ENCODE measurements around the gene OAS2.

OAS2 gene, protein sequence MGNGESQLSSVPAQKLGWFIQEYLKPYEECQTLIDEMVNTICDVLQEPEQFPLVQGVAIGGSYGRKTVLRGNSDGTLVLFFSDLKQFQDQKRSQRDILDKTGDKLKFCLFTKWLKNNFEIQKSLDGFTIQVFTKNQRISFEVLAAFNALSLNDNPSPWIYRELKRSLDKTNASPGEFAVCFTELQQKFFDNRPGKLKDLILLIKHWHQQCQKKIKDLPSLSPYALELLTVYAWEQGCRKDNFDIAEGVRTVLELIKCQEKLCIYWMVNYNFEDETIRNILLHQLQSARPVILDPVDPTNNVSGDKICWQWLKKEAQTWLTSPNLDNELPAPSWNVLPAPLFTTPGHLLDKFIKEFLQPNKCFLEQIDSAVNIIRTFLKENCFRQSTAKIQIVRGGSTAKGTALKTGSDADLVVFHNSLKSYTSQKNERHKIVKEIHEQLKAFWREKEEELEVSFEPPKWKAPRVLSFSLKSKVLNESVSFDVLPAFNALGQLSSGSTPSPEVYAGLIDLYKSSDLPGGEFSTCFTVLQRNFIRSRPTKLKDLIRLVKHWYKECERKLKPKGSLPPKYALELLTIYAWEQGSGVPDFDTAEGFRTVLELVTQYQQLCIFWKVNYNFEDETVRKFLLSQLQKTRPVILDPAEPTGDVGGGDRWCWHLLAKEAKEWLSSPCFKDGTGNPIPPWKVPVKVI

GRCh38 chr12:112978163-112979040, at the start of gene OAS2:
TSS of gene OAS2 (plus strand) at chr12:112978519. CDS start at chr12:112978609, 90 bp downstream.
- DNase-seq (ENCODE audit: low read depth in 3 of 3) = peak; percentile 66 to 73 (median 67)

- no peak for DNase-seq (ENCODE audit: low read depth in 3 of 3)
Measured at GRCh38 chr12:112928978-112929377, 49.3 kb upstream of the OAS2 start.

DNA sequence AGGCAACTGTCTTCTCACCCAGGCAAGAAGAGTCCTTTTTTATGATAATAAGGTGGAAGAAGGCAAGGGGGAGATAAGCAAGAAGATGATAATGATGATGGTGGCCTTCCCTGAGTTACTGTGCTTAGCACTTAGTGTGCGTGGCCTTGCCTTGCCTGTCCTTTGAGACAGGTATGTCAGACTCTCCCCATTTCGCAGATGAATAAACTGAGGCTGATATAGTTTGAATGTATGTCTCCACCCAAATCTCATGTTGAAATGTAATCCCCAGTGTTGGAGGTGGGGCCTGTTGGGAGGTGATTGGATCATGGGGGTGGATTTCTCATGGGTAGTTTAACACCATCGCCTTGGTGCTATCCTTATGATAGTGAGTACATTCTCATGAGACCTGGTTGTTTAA, 48.6 kb upstream of the OAS2 start:
- DNase-seq (ENCODE audit: low read depth in 3 of 3) = no peak

DNA sequence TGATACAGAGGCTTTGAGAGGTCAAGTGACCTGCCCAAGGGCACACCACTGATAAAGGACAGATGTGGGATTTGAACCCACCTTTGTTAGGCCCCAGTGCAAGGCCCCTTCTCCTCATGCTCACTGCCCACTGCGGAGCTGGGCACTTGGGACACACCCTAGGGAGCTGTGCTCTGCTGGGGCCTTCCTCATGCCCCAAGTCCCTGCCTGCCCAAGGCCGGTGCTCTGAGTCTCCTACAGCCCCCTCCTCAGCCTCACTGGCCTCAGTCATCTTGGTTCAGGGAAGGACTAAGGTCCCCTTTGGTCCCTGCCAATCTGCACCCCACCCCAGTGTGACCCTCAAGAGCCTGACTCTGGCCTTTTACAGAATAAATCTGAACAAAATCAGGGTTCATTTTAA, 48.0 kb upstream of the OAS2 start:
- DNase-seq (ENCODE audit: low read depth in 3 of 3) = no peak

GRCh38 chr12:112932485-112933128, 45.7 kb upstream of the OAS2 start:
- no peak for DNase-seq (ENCODE audit: low read depth in 3 of 3)

- DNase-seq (ENCODE audit: low read depth in 3 of 3) = no peak
Measured at GRCh38 chr12:112933129-112933505, 45.2 kb upstream of the OAS2 start.

GRCh38 chr12:112936264-112936663, 42.1 kb upstream of the OAS2 start:
- DNase-seq (ENCODE audit: low read depth in 3 of 3) = no peak

GRCh38 chr12:112936927-112937326, 41.4 kb upstream of the OAS2 start:
- no peak for DNase-seq (ENCODE audit: low read depth in 3 of 3)

GRCh38 chr12:112937741-112938719, 40.3 kb upstream of the OAS2 start, which contains the start of gene OAS3:
TSS of gene OAS3 (plus strand) at chr12:112938474. CDS start at chr12:112938531, 57 bp downstream.
- DNase-seq (ENCODE audit: low read depth in 3 of 3) = peak; percentile 22 to 53 (median 24)

GRCh38 chr12:112938751-112939150, 39.6 kb upstream of the OAS2 start:
- no peak for DNase-seq (ENCODE audit: low read depth in 3 of 3)

GRCh38 chr12:112939761-112940381, 38.4 kb upstream of the OAS2 start:
- no peak for DNase-seq (ENCODE audit: low read depth in 3 of 3)

- DNase-seq (ENCODE audit: low read depth in 3 of 3) = no peak
Measured at GRCh38 chr12:112941528-112942335, 36.6 kb upstream of the OAS2 start.

DNA sequence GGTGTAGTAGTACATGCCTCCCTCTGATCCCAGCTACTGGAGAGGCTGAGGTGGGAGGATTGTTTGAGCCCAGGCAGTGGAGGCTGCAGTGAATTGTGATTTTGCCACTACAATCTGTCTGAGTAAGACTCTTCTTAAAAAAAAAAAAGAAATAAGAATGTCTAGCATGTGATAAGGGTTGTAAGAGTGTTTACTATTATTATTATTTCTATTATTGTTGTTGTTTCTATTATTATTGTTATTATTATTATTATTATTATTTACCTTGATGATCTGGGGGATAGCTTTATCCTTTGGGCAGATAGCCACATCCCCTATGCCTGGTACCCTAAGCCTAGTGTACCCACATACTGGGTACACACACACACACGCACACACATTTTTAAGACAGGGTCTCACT, 35.7 kb upstream of the OAS2 start:
- no peak for DNase-seq (ENCODE audit: low read depth in 3 of 3)

DNA sequence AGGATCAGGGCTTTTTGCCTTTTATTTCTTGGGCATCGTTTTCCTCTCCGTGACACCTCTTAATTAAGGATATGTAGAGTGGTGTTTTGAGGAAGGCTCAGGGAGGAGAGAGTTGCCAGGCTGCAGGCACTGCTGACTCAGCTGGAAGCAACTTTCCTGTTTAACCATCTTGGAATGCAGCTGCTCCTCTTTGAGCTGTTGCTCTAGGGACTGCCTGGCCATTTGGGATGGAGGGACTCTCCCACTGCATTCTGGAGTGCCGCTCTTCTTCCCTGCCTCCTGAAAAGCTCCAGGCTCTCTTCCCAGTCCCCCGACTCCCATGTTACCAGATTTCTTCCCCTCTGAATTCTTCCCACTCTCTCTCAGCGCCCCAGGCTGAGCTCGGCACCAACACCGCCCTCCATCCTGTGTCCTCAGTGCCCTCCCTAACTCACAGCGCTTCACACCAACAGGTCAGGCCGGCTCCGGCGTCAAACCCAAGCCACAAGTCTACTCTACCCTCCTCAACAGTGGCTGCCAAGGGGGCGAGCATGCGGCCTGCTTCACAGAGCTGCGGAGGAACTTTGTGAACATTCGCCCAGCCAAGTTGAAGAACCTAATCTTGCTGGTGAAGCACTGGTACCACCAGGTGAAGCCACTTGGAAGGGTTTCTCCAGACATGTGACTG, 34.2 kb upstream of the OAS2 start:
- DNase-seq (ENCODE audit: low read depth in 3 of 3) = no peak

DNA sequence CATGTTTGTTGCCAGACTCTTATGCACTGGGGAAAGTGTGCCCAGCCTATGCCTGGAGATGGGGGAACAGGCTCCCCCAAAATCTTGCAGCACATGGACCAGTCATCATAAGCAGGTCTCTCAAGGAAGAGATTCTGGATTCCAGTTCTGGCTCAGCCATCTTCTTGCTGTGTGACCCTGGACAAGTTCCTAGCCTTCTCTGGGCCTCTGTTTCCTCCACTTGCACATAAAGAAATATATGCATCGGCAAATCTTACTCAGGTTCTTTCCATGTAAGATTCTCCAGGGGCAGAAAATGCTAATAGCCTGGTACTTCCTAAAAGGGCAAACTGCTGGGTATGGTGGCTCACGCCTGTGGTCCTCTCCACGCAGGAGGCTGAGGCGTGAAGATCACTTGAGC, 32.8 kb upstream of the OAS2 start:
- no peak for DNase-seq (ENCODE audit: low read depth in 3 of 3)

- no peak for DNase-seq (ENCODE audit: low read depth in 3 of 3)
Measured at GRCh38 chr12:112946236-112947000, 31.9 kb upstream of the OAS2 start.

- DNase-seq (ENCODE audit: low read depth in 3 of 3) = no peak
Measured at GRCh38 chr12:112947314-112947713, 31.0 kb upstream of the OAS2 start.

- DNase-seq (ENCODE audit: low read depth in 3 of 3) = no peak
Measured at GRCh38 chr12:112947761-112948160, 30.6 kb upstream of the OAS2 start.
